HCT116 (cell line): Measurements from ENCODE around the gene MTRFR. TPM values are rescaled to one million over a fixed set of nuclear protein-coding genes. Genes with fewer than 3 reads are reported as not detected.

Experiments
- ATAC-seq: fragments of 200-7000 bp; cut with Tn5 transposase; 2 replicates; pipeline ENCODE4 v1.9.1; 2020; ENCODE audit warnings: mild to moderate bottlenecking, moderate library complexity
- BruUV-seq: library from RNA; stranded (reverse); fragments of 400-500 nt; replicated peaks from 2 replicates; lab custom pipeline; 2021; lab: Mats Ljungman, UMichigan
- CTCF ChIA-PET: fragments of 300-600 bp; sonication (Branson Sonifier 250); formaldehyde crosslinking; loops from one replicate; lab custom pipeline; 2021; ENCODE audit warnings: antibody characterized with exemption; lab: Charles Lee
- POLR2A ChIA-PET: fragments of 300-600, 350-600 bp; sonication (Branson Sonifier 250); formaldehyde crosslinking; loops from one replicate; lab custom pipeline; 2021; ENCODE audit warnings: antibody characterized with exemption; lab: Charles Lee
- RAD21 ChIA-PET, 2 experiments: fragments of 300-600 bp; sonication (Branson Sonifier 250); formaldehyde crosslinking; loops; one replicate each; lab custom pipeline; 2023; ENCODE audit warnings: low total read pairs in 2 of 2; ENCODE audit not compliant: uncharacterized antibody in 2 of 2, unreplicated experiment in 2 of 2, low non-redundant PET in 1 of 2; lab: Charles Lee
- DNase-seq: peaks from one replicate; pipeline ENCODE4 v3.0.0-alpha.2; 2010; ENCODE audit warnings: low read depth, low spot score
- H2AFZ ChIP-seq: fragments of 200-600 bp; shearing (Covaris generic), sonication (generic); 2 replicates; pipeline ENCODE4 v1.6.1; 2017; ENCODE audit warnings: low read depth, mixed run types, mixed read lengths, antibody characterized with exemption, low read length; ENCODE audit not compliant: poor library complexity, severe bottlenecking
- H3K27ac ChIP-seq: 2 replicates; pipeline ENCODE4 v1.5.1; 2012; ENCODE audit warnings: low read depth, low read length
- H3K27me3 ChIP-seq: fragments of 200-600 bp; sonication (generic); 2 replicates; pipeline ENCODE4 v1.6.1; 2016; ENCODE audit warnings: mixed run types, low read length, mixed read lengths; ENCODE audit not compliant: insufficient read depth
- H3K36me3 ChIP-seq, 2 experiments: fragments of 200-500 bp in 1 of 2; fragments of 200-600 bp in 1 of 2; sonication (Bioruptor generic) in 1 of 2; sonication (generic) in 1 of 2; 2 replicates each; pipeline versions ENCODE4 v1.5.1 to v1.6.1; 2014 to 2016; ENCODE audit warnings: low read length in 2 of 2, inconsistent platforms in 1 of 2, mixed read lengths in 1 of 2, mixed run types in 1 of 2; ENCODE audit not compliant: insufficient read depth in 2 of 2, control insufficient read depth in 1 of 2
- H3K4me1 ChIP-seq, 2 experiments: fragments of 200-600 bp in 1 of 2; sonication (generic) in 1 of 2; 2 replicates each; pipeline versions ENCODE4 v1.5.1 to v1.6.1; 2012 to 2017; ENCODE audit warnings: low read length in 2 of 2, inconsistent platforms in 1 of 2, mild to moderate bottlenecking in 1 of 2, mixed read lengths in 1 of 2, mixed run types in 1 of 2, moderate library complexity in 1 of 2; ENCODE audit not compliant: insufficient read depth in 2 of 2, control insufficient read depth in 1 of 2
- H3K4me2 ChIP-seq: fragments of 200-600 bp; sonication (generic); 2 replicates; pipeline ENCODE4 v1.6.1; 2017; ENCODE audit warnings: mixed run types, low read length, mixed read lengths
- H3K4me3 ChIP-seq, 2 experiments: fragments of 200-600 bp in 1 of 2; sonication (generic) in 1 of 2; replicated peaks in 1 of 2; 2 replicates each; pipeline ENCODE4 v1.5.1; 2011 to 2016; ENCODE audit warnings: low read length in 2 of 2, control low read depth in 1 of 2, low read depth in 1 of 2, mild to moderate bottlenecking in 1 of 2, mixed read lengths in 1 of 2, mixed run types in 1 of 2
- H3K79me2 ChIP-seq: fragments of 200-600 bp; sonication (generic); 2 replicates; pipeline ENCODE4 v1.6.1; 2017; ENCODE audit warnings: mild to moderate bottlenecking, mixed run types, low read length, moderate library complexity, mixed read lengths; ENCODE audit not compliant: insufficient read depth
- H3K9ac ChIP-seq: fragments of 200-600 bp; sonication (generic); 2 replicates; pipeline ENCODE4 v1.6.1; 2016; ENCODE audit warnings: low read length, mixed read lengths
- H3K9me2 ChIP-seq: fragments of 200-600 bp; sonication (generic), shearing (Covaris generic); 2 replicates; pipeline ENCODE4 v1.6.1; 2017; ENCODE audit warnings: mixed run types, mild to moderate bottlenecking, moderate library complexity; ENCODE audit not compliant: insufficient read depth
- H3K9me3 ChIP-seq, 2 experiments: fragments of 200-500 bp in 1 of 2; fragments of 200-600 bp in 1 of 2; sonication (Bioruptor generic) in 1 of 2; sonication (generic) in 1 of 2; 2 replicates each; pipeline ENCODE4 v1.6.1; 2014 to 2017; ENCODE audit warnings: low read length in 2 of 2, mixed read lengths in 2 of 2, inconsistent platforms in 1 of 2, low read depth in 1 of 2, mild to moderate bottlenecking in 1 of 2, mixed run types in 1 of 2, moderate library complexity in 1 of 2; ENCODE audit not compliant: control insufficient read depth in 1 of 2, insufficient read depth in 1 of 2
- H4K20me1 ChIP-seq: fragments of 200-600 bp; sonication (generic), shearing (Covaris generic); 2 replicates; pipeline ENCODE4 v1.6.1; 2017; ENCODE audit warnings: mixed run types, mild to moderate bottlenecking, moderate library complexity; ENCODE audit not compliant: insufficient read depth
- CTCF ChIP-seq, 3 experiments: fragments of 200-600 bp in 1 of 3; sonication (generic) in 1 of 3; IDR thresholded peaks in 2 of 3; conservative IDR thresholded peaks in 1 of 3; 2 replicates each; pipeline ENCODE4 v1.5.1; 2012 to 2017; ENCODE audit warnings: low read depth in 2 of 3, low read length in 2 of 3, antibody characterized with exemption in 1 of 3, borderline replicate concordance in 1 of 3, control low read depth in 1 of 3, mild to moderate bottlenecking in 1 of 3, mixed read lengths in 1 of 3, mixed run types in 1 of 3, moderate library complexity in 1 of 3; ENCODE audit not compliant: insufficient read depth in 1 of 3
- EGR1 ChIP-seq: IDR thresholded peaks from 2 replicates; pipeline ENCODE4 v1.6.1; 2012; ENCODE audit warnings: low read depth
- ELF1 ChIP-seq: IDR thresholded peaks from 2 replicates; pipeline ENCODE4 v1.6.1; 2012; ENCODE audit warnings: low read depth, borderline replicate concordance
- EZH2 ChIP-seq: fragments of 200-600 bp; sonication (generic); IDR thresholded peaks from 2 replicates; pipeline ENCODE4 v1.6.1; 2017; ENCODE audit warnings: antibody characterized with exemption, mixed run types
- EZH2phosphoT487 ChIP-seq: fragments of 200-600 bp; IDR thresholded peaks from 2 replicates; pipeline ENCODE4 v1.6.1; 2018; ENCODE audit warnings: antibody characterized with exemption, borderline replicate concordance
- JUND ChIP-seq: IDR thresholded peaks from 2 replicates; pipeline ENCODE4 v1.6.1; 2012
- REST ChIP-seq: IDR thresholded peaks from 2 replicates; pipeline ENCODE4 v1.6.1; 2012; ENCODE audit warnings: low read depth
- SP1 ChIP-seq: IDR thresholded peaks from 2 replicates; pipeline ENCODE4 v1.6.1; 2012; ENCODE audit warnings: low read depth
- SRF ChIP-seq: IDR thresholded peaks from 2 replicates; pipeline ENCODE4 v1.6.1; 2012; ENCODE audit warnings: low read depth
- TCF7L2 ChIP-seq: IDR thresholded peaks from 2 replicates; pipeline ENCODE4 v1.7.0; 2011; ENCODE audit warnings: borderline replicate concordance, inconsistent platforms; ENCODE audit not compliant: insufficient read depth, insufficient read length; ENCODE audit errors: extremely low read depth
- YY1 ChIP-seq: IDR thresholded peaks from 2 replicates; pipeline ENCODE4 v1.6.1; 2011; ENCODE audit warnings: low read length, low read depth, moderate library complexity, mild to moderate bottlenecking; ENCODE audit not compliant: insufficient replicate concordance; ENCODE audit errors: extremely low read depth
- ZFX ChIP-seq: fragments of 450-650 bp; IDR thresholded peaks from 2 replicates; pipeline ENCODE4 v1.6.1; 2017
- ZNF274 ChIP-seq: fragments of 200-500 bp; sonication (Bioruptor generic); IDR thresholded peaks from 2 replicates; pipeline ENCODE4 v1.6.1; 2014; ENCODE audit warnings: mild to moderate bottlenecking, low read depth, low read length, inconsistent platforms
- intact Hi-C: fragments of 100-400 bp; cut with micrococcal nuclease; formaldehyde crosslinking; loops from 2 replicates; pipeline ENCODE4 v1.10.0; 2022
- total RNA-seq: library from RNA; stranded (reverse); gene quantifications from one replicate; pipeline ENCODE4 v1.2.1, GENCODE V29; 2021; ENCODE audit not compliant: unreplicated experiment

MTRFR gene
- total RNA-seq, 1 experiment from 2014 or later: 27.0 TPM

- DNase-seq (no peak), ATAC-seq (no peak)
- no peak overlapping the region for H3K4me3 ChIP-seq
- no peaks in the 10 kb centered on the region; the same call in 1 of the 2 replicates for H4K20me1 ChIP-seq
- H3K9me2 ChIP-seq: no peaks in the 10 kb centered on the region
- CTCF ChIA-PET: interaction anchor here (1.1 to 3.7 kb wide), 7 partner anchors 10 to 344 kb away, joined by 3 to 60 read pairs (median 5); partner anchors contain the start of gene OGFOD2
- H3K9ac ChIP-seq: no peak overlapping the region
- H3K9me3 ChIP-seq: no peaks in the 10 kb centered on the region
- H3K79me2 ChIP-seq: peaks cover 69% of the 10 kb centered on the region
- H3K27me3 ChIP-seq: no peaks in the 10 kb centered on the region
- no peak overlapping the region for H3K4me2 ChIP-seq
- peaks cover 5 to 11% of the 10 kb centered on the region in 2 experiments; a peak in 2 of 4 replicates for H3K4me1 ChIP-seq
- no peak for TF ChIP-seq EZH2
- no peak for TF ChIP-seq ELF1
- TF ChIP-seq ZNF274: no peak
- no peak for TF ChIP-seq EZH2phosphoT487
- no peak for TF ChIP-seq YY1
- TF ChIP-seq, all 23 proteins: peak for 0
- H3K27ac ChIP-seq: no peak overlapping the region
- intact Hi-C loops: loop anchor here (1.0 to 5.0 kb wide), 3 partner anchors 196 to 357 kb away; no protein-coding TSS in a partner anchor
- BruUV-seq: no TSS peak
- ChIA-PET RAD21 (interaction anchor here in 1 of 2 experiments (2.3 kb wide), 1 partner anchor 195 kb away, joined by 16 read pairs; no protein-coding TSS in a partner anchor), POLR2A (no interaction called here)
- H3K36me3 ChIP-seq: no peaks in the 10 kb centered on the region
- no peak overlapping the region for H2AFZ ChIP-seq
Measured at GRCh38 chr12:123238961-123239360, 5.7 kb downstream of the MTRFR start.

- H3K27ac ChIP-seq: no peak overlapping the region
- H3K79me2 ChIP-seq: peaks cover 55% of the 10 kb centered on the region
- no peak overlapping the region for H3K4me3 ChIP-seq
- H2AFZ ChIP-seq: no peak overlapping the region
- no peaks in the 10 kb centered on the region; the same call in 1 of the 2 replicates for H4K20me1 ChIP-seq
- no peak overlapping the region for H3K4me2 ChIP-seq
- no peaks in the 10 kb centered on the region for H3K27me3 ChIP-seq
- no peaks in the 10 kb centered on the region for H3K9me2 ChIP-seq
- POLR2A ChIA-PET: interaction anchor here (1.0 to 3.3 kb wide), 3 partner anchors 8 to 142 kb away, joined by 4 to 14 read pairs (median 5); partner anchors contain the start of genes KMT5A, MPHOSPH9 and MTRFR
- DNase-seq: no peak
- BruUV-seq: no TSS peak
- RAD21 ChIA-PET: no interaction called here
- intact Hi-C loops: no loop called here
- H3K36me3 ChIP-seq: no peaks in the 10 kb centered on the region
- CTCF ChIA-PET: interaction anchor here (0.9 to 1.0 kb wide), 2 partner anchors 9 to 10 kb away, joined by 3 to 4 read pairs; partner anchors contain the start of gene MTRFR
- no peaks in the 10 kb centered on the region for H3K9me3 ChIP-seq
- no peak overlapping the region for H3K9ac ChIP-seq
- no peak for ATAC-seq
- no peaks in the 10 kb centered on the region; a peak in 1 of 4 replicates for H3K4me1 ChIP-seq
- TF ChIP-seq SP1: no peak
- no peak for TF ChIP-seq TCF7L2
- TF ChIP-seq JUND: no peak
- TF ChIP-seq SRF: no peak
- TF ChIP-seq EGR1: no peak
- no peak for TF ChIP-seq CTCF (IDR thresholded peaks at IDR 0.05 in 2 of 3, conservative IDR thresholded peaks at IDR 0.05 in 1 of 3; ENCODE audit: borderline replicate concordance in 1 of 3, insufficient read depth in 1 of 3, low read depth in 2 of 3, low read length in 2 of 3)
- no peak for TF ChIP-seq ZFX
- no peak for TF ChIP-seq REST
Measured at GRCh38 chr12:123242116-123242904, 9.1 kb downstream of the MTRFR start.
